Glomerular endothelial cell (primary cell): ENCODE measurements around the gene FRAS1. TPM values are rescaled to one million over a fixed set of nuclear protein-coding genes. Genes with fewer than 3 reads are reported as not detected.
"Not testable (repeated sequence)": the region's sequence is repeated elsewhere in the genome, so short reads cannot be mapped to it uniquely, and the experiment has no call there.

ENCODE experiments used
- DNase-seq: peaks from one replicate; pipeline ENCODE4 v3.0.0-alpha.2; 2011; ENCODE audit warnings: low read depth, low spot score; ENCODE audit errors: extremely low read depth
- total RNA-seq: library from RNA; depleted of rRNA; stranded (reverse); fragments of >200 nt; gene quantifications from 2 replicates; pipeline ENCODE4 v1.2.3, GENCODE V29; 2015

The FRAS1 gene
- total RNA-seq, 1 donor from 2014 or later: 7.2 TPM

- DNase-seq: no peak
Observed at GRCh38 chr4:78268597-78268996, 211.5 kb downstream of the FRAS1 start.

- DNase-seq: not testable (repeated sequence)
Observed at GRCh38 chr4:78275450-78275849, 218.3 kb downstream of the FRAS1 start.

- no peak for DNase-seq
Observed at GRCh38 chr4:78286281-78286680, 229.2 kb downstream of the FRAS1 start.

GRCh38 chr4:78288327-78288726 lies 231.2 kb downstream of the FRAS1 start:
- no peak for DNase-seq

- no peak for DNase-seq
Observed at GRCh38 chr4:78291277-78291676, 234.2 kb downstream of the FRAS1 start.

- no peak for DNase-seq
Observed at GRCh38 chr4:78292341-78292740, 235.2 kb downstream of the FRAS1 start.

GRCh38 chr4:78292856-78293255 lies 235.7 kb downstream of the FRAS1 start:
- DNase-seq: no peak

- no peak for DNase-seq
Observed at GRCh38 chr4:78293348-78293747, 236.2 kb downstream of the FRAS1 start.

- DNase-seq: no peak
Observed at GRCh38 chr4:78293821-78294301, 236.7 kb downstream of the FRAS1 start.

- DNase-seq: no peak
Observed at GRCh38 chr4:78296261-78296660, 239.1 kb downstream of the FRAS1 start.

GRCh38 chr4:78297116-78297800 lies 240.1 kb downstream of the FRAS1 start:
- no peak for DNase-seq

GRCh38 chr4:78298618-78299017 lies 241.5 kb downstream of the FRAS1 start:
- no peak for DNase-seq

GRCh38 chr4:78299565-78299972 lies 242.4 kb downstream of the FRAS1 start:
- no peak for DNase-seq

GRCh38 chr4:78307263-78307662 lies 250.1 kb downstream of the FRAS1 start:
- not testable (repeated sequence) for DNase-seq

- no peak for DNase-seq
Observed at GRCh38 chr4:78308517-78308916, 251.4 kb downstream of the FRAS1 start.

- no peak for DNase-seq
Observed at GRCh38 chr4:78309352-78309751, 252.2 kb downstream of the FRAS1 start.

- no peak for DNase-seq
Observed at GRCh38 chr4:78310007-78310739, 253.1 kb downstream of the FRAS1 start.

- DNase-seq: no peak
Observed at GRCh38 chr4:78310740-78311115, 253.6 kb downstream of the FRAS1 start.

- no peak for DNase-seq
Observed at GRCh38 chr4:78311306-78311705, 254.2 kb downstream of the FRAS1 start.

- no peak for DNase-seq
Observed at GRCh38 chr4:78312989-78313753, 256.0 kb downstream of the FRAS1 start.

- DNase-seq: no peak
Observed at GRCh38 chr4:78313754-78314120, 256.6 kb downstream of the FRAS1 start.

- DNase-seq: no peak
Observed at GRCh38 chr4:78318126-78318525, 261.0 kb downstream of the FRAS1 start.
